Calu3 (cell line): Measurements from ENCODE around the gene IFIH1. TPM values are rescaled to one million over a fixed set of nuclear protein-coding genes. Genes with fewer than 3 reads are reported as not detected.

Experiments
- BruUV-seq: library from RNA; stranded (reverse); fragments of 400-500 nt; replicated peaks from 2 replicates; lab custom pipeline; 2021; lab: Mats Ljungman, UMichigan
- CTCF ChIA-PET: fragments of 300-600 bp; sonication (Branson Sonifier 250); formaldehyde crosslinking; loops from one replicate; lab custom pipeline; 2022; ENCODE audit warnings: antibody characterized with exemption; lab: Charles Lee
- DNase-seq: peaks from one replicate; pipeline ENCODE4 v3.0.0; 2022
- H3K27ac Mint-ChIP-seq: one replicate; pipeline ENCODE4 v1.8.0; 2022; ENCODE audit warnings: mixed read lengths; ENCODE audit not compliant: unreplicated experiment
- H3K27me3 Mint-ChIP-seq: one replicate; pipeline ENCODE4 v1.8.0; 2022; ENCODE audit warnings: mixed read lengths; ENCODE audit not compliant: unreplicated experiment
- H3K36me3 Mint-ChIP-seq: one replicate; pipeline ENCODE4 v1.8.0; 2022; ENCODE audit warnings: mild to moderate bottlenecking, moderate library complexity, mixed read lengths; ENCODE audit not compliant: insufficient read depth, unreplicated experiment
- H3K4me1 Mint-ChIP-seq: one replicate; pipeline ENCODE4 v1.8.0; 2022; ENCODE audit warnings: mild to moderate bottlenecking, low read depth, mixed read lengths; ENCODE audit not compliant: unreplicated experiment
- H3K4me3 Mint-ChIP-seq: one replicate; pipeline ENCODE4 v1.8.0; 2022; ENCODE audit warnings: mild to moderate bottlenecking, low read depth, moderate library complexity, mixed read lengths; ENCODE audit not compliant: unreplicated experiment
- H3K9me3 Mint-ChIP-seq: one replicate; pipeline ENCODE4 v1.8.0; 2022; ENCODE audit warnings: low read depth, mixed read lengths; ENCODE audit not compliant: unreplicated experiment
- intact Hi-C: fragments of 100-400 bp; cut with micrococcal nuclease; formaldehyde crosslinking; loops from one replicate; pipeline ENCODE4 v1.10.0; 2022; ENCODE audit not compliant: unreplicated experiment
- total RNA-seq: library from RNA; stranded (reverse); gene quantifications from 2 replicates; pipeline ENCODE4 v1.2.3, GENCODE V29; 2022
- TF ChIP-seq, protein P1 (sequence below): fragments of 200-600 bp; IDR thresholded peaks from one replicate; pipeline ENCODE4 v1.8.0; 2022; ENCODE audit warnings: antibody characterized with exemption; ENCODE audit not compliant: unreplicated experiment

Gene IFIH1
- total RNA-seq, 1 experiment from 2014 or later, result 63.7 TPM

DNA sequence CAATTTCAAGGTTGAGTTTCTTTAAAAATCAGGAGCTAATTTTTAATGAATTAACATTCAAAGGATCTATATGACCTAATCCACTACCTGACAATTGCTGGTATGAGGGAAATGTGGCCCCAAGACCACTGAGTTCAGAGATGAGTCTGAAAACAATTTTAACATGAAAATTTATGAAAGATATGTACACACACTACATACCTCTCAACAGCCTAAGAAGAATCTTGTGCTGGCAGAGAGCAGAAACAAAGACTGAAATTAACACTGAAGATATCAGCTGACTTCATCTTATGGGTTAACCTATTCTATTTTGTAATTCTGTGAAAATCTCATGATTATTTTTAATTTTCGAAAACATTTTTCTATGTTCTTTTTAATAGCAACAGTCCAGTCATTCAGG is 76.9 kb downstream of the IFIH1 start:
- no TSS peak for BruUV-seq
- H3K27me3 Mint-ChIP-seq, result no peaks in the 10 kb centered on the region
- CTCF ChIA-PET, result interaction anchor here (1.0 to 1.8 kb wide), 3 partner anchors 9 to 56 kb away, joined by 3 to 5 read pairs (median 3); no protein-coding TSS in a partner anchor
- intact Hi-C loops, result no loop called here
- no peak overlapping the region for H3K4me3 Mint-ChIP-seq
- no peak for DNase-seq
- no peaks in the 10 kb centered on the region for H3K9me3 Mint-ChIP-seq
- TF ChIP-seq, protein P1, sequence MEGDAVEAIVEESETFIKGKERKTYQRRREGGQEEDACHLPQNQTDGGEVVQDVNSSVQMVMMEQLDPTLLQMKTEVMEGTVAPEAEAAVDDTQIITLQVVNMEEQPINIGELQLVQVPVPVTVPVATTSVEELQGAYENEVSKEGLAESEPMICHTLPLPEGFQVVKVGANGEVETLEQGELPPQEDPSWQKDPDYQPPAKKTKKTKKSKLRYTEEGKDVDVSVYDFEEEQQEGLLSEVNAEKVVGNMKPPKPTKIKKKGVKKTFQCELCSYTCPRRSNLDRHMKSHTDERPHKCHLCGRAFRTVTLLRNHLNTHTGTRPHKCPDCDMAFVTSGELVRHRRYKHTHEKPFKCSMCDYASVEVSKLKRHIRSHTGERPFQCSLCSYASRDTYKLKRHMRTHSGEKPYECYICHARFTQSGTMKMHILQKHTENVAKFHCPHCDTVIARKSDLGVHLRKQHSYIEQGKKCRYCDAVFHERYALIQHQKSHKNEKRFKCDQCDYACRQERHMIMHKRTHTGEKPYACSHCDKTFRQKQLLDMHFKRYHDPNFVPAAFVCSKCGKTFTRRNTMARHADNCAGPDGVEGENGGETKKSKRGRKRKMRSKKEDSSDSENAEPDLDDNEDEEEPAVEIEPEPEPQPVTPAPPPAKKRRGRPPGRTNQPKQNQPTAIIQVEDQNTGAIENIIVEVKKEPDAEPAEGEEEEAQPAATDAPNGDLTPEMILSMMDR, result no peak
- peaks cover 41% of the 10 kb centered on the region for H3K4me1 Mint-ChIP-seq
- no peak overlapping the region for H3K27ac Mint-ChIP-seq
- H3K36me3 Mint-ChIP-seq, result no peaks in the 10 kb centered on the region

DNA sequence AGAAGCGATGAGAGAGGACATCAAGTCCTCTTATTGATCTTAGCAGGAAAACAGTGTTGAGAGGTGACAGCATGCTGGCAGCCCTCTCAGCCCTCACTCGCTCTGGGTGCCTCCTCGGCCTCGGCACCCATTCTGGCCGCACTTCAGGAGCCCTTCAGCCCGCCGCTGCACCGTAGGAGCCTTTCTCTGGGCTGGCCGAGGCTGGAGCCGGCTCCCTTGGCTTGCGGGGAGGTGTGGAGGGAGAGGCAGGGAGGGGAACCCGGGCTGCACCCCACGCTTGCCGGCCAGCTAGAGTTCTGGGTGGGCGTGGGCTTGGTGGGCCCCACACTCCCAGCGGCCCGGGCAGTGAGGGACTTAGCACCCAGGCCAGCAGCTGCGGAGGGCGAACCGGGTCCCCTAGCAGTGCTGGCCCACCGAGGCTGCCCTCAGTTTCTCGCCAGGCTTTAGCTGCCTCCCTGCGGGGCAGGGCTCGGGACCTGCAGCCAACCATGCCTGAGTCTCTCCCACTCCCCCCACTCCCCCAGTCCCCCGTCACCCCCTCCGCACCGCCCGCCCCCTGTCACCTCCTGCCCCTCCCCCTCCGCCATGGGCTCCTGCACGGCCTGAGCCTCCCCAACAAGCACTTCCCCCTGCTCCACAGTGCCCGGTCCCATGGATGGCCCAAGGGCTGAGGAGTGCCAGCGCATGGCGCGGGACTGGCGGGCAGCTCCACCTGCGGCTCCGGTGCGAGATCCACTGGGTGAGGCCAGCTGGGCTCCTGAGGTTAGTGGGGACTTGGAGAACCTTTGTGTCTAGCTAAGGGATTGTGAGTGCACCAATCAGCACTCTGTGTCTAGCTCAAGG is 83.6 kb downstream of the IFIH1 start:
- Mint-ChIP-seq H3K27ac (no peak overlapping the region), H3K9me3 (no peaks in the 10 kb centered on the region), H3K27me3 (no peaks in the 10 kb centered on the region), H3K36me3 (no peaks in the 10 kb centered on the region), H3K4me1 (no peaks in the 10 kb centered on the region), H3K4me3 (no peak overlapping the region)
- intact Hi-C loops, result no loop called here
- TF ChIP-seq, protein P1, result no peak
- no peak for DNase-seq
- CTCF ChIA-PET, result no interaction called here
- BruUV-seq, result no TSS peak

DNA sequence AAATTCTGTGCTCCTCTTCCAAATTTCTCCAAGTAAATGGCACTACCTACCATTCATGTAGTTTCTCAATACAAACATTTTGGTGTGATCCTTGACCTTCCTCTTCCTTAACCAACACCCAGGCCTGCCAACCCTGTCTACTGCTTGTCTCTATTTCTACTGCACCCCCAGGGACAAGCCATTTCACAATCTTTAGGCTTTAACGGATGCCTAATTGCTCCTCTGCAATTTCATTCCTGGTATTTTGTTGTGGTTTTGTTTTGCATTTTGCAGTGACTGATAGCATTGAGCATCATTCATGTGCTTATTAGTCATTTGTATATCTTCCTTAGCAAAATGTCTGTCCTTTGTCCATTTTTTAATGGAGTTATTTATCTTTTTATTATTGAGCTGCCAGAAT is 85.3 kb downstream of the IFIH1 start:
- H3K4me1 Mint-ChIP-seq, result no peaks in the 10 kb centered on the region
- CTCF ChIA-PET, result no interaction called here
- no peaks in the 10 kb centered on the region for H3K9me3 Mint-ChIP-seq
- H3K4me3 Mint-ChIP-seq, result no peak overlapping the region
- no peaks in the 10 kb centered on the region for H3K27me3 Mint-ChIP-seq
- H3K36me3 Mint-ChIP-seq, result no peaks in the 10 kb centered on the region
- TF ChIP-seq, protein P1, result no peak
- no peak for DNase-seq
- no TSS peak for BruUV-seq
- intact Hi-C loops, result no loop called here
- no peak overlapping the region for H3K27ac Mint-ChIP-seq

- no peak overlapping the region for H3K4me3 Mint-ChIP-seq
- no peak overlapping the region for H3K27ac Mint-ChIP-seq
- H3K36me3 Mint-ChIP-seq, result no peaks in the 10 kb centered on the region
- no peaks in the 10 kb centered on the region for H3K27me3 Mint-ChIP-seq
- DNase-seq, result no peak
- TF ChIP-seq, protein P1, result no peak
- BruUV-seq, result no TSS peak
- H3K9me3 Mint-ChIP-seq, result no peaks in the 10 kb centered on the region
- intact Hi-C loops, result no loop called here
- CTCF ChIA-PET, result interaction anchor here (0.7 kb wide), 1 partner anchor 9 kb away, joined by 3 read pairs; no protein-coding TSS in a partner anchor
- no peaks in the 10 kb centered on the region for H3K4me1 Mint-ChIP-seq
Measured at GRCh38 chr2:162232671-162233070, 85.8 kb downstream of the IFIH1 start.
